ENCODE data around the gene TGFB1I1.
"Not testable (repeated sequence)": the region's sequence is repeated elsewhere in the genome, so short reads cannot be mapped to it uniquely, and the experiment has no call there.

TGFB1I1 gene

DNA sequence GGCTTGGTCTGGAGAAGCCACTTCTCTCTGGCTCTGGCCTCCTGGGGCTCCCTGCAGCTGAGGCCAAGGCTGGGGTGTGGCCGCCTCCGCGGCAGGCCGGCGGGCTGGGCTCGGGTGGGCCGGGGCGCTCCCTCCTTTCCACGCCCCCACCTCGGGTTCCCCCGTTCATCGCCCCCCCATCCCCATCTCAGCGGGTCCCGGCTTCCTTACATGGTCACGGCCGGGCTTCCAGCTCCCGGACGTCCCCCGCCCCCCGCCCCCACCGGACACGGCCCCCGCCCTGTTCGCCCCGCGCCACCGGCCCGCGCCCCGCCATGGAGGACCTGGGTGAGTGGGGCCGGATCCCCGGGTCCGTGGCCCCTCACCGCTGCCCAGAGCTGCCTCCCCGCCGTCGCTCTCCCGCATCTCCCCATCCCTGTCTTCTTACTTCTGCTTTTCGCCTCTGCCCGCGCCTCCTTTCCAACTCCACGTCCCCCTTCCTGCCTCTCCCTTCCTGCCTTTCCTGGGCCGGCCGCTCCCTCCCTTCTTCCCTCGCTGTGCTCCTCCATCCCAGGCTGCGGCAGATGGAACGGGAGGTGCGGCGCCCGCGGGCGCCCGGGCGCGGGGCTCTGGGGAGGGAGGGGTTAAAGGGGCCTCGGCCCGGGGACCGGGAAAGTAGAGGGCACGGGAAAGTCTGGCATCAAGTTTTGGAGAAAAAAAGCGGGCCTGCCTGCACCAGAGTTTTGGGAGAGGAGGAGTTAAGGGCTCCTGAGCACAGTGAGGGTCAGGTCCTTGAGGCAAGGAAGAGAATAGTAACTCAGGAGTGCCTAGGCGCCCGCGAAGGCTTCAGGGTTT lies at the start of gene TGFB1I1:
TGFB1I1 (plus strand) TSS at position 278 of the 834 bp plus-strand sequence; CDS start at position 315, 37 bp downstream.
- peak; percentile 16 for DNase-seq

DNA sequence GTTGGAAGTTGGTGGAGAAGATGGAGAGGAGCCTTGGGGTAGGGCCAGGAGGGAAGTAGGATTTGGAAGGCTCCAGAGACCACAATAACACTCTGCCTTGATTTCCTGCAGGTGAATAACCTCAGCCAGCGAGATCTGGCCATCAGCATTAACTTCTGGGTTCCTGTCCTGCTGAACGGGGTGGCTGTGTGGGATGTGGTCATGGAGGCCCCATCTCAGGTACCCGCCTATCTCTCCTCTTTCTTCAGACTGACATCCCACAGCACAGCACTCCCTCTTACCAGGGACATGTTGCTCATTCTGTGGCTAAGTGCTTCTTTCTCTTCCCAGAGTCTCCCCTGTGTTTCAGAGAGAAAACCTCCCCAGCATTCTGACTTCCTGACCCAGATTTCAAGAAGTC lies 48.7 kb upstream of the TGFB1I1 start:
- DNase-seq, result no peak

DNA sequence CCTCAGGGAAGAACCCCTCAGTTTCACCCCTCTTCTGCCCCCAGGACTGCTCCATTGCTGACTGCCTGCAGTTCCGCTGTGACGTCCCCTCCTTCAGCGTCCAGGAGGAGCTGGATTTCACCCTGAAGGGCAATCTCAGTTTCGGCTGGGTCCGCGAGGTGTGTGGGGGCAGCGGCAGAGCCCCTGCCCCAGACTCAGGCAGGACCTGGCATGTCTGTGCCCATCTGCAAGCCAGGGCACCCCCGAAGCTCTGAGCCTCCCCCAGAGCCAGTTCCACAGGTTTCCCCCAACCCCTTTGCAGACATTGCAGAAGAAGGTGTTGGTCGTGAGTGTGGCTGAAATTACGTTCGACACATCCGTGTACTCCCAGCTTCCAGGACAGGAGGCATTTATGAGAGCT lies 48.2 kb upstream of the TGFB1I1 start:
- no peak for DNase-seq

DNA sequence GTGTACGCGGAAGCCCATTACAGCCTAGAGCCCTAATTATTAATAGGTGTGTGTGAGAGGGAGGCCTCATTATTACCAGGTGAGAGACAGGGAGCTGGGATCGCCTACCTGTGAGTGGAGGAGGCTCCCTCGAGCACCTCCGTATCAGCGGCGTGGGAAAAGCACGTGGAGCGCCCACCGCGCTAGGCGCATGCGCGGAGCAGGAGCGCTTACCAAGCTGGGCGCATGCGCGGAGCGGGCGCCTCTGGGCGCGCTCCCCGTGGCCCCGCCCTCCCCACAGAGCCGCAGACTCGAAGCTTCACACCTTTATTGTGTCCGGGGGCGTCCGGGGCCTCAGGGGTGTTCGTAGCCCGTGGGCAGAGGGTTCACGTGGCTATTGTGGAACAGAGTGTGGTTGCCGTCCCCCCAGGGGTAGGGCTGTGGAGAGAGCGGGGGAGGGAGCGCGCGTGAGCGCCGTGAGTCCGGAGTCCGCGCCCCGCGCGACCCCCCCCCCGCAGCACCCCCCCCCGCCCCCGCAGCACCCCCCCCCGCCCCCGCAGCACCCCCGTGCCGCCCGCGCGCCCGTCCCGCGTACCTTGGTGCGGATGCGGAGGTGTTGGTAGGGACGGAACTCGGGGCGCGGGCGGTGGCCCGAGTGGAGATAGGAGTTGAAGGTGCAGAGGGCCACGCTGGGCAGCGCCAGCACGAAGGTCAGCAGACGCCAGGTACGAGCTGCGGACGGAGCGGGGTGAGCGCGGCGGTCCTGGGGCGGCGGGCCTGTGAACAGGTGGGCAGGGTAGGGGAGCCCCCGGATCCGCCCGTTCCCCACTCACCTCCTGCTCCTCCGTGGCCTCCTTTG lies 44.3 kb upstream of the TGFB1I1 start:
- DNase-seq, result no peak

DNA sequence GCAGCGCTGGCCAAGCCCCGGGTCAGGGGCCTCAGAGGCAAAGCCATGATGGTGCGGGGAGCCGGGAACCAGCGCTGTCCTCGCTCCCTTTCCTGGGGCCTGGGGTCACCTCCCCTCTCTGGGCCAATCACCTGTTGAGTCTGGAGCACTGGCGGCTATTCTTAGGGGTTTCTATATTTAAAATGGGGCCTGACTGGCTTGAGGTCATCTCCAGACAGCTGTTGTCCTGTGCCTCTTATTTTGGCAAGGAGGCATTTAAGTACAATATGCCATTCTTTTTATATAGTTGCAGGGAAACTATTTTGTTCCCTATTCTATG lies 43.7 kb upstream of the TGFB1I1 start, which contains the start of gene COX6A2:
COX6A2 (minus strand) TSS at position 82 of the 319 bp plus-strand sequence; CDS start at position 47, 35 bp downstream.
- no peak for DNase-seq

DNA sequence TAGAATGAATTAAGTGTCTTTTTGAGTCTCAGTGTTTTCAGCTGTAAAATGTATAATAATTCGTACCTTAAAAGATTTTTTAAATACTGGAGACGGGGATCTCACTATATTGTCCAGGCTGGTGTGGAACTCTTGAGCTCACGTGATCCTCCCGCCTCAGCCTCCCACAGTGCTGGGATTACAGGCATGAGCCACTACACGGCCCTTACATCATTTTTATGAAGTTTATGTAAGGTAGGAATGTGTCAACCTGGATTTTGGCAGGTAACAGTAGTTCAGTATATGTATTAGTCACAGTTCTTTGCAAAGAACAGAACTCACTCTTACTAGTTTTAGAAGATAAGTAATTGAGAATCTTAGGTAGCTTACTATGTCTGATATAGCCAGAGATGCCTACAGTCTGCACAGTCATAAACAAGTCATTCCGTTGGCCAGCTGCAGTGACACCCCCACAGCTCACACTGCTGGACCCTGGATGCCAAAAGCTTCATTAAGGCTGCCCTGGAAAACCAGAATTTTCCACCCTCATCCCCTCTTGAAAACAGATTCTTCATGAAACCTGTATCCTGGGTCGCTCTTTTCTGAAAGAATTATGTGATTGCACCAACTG lies 43.2 kb upstream of the TGFB1I1 start:
- DNase-seq, result no peak

DNA sequence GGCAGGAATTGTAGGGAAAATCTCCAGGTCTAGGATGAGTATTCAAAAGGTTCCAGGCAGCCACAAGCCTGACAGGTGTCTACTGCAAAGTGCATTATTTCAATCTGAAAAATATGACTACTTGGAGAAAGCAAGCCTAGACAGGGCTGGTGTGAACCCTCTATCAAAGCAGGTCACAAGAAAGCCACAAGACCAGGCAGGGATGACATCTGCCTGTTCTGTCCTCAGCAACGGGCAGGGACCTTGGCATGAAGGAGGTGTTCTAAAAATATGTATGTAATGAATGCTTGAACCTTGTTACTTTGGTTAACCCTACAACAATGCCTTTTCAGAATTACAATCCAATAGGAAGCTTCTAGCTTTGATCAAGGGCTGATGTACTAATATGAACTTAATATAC lies 42.6 kb upstream of the TGFB1I1 start:
- no peak for DNase-seq

DNA sequence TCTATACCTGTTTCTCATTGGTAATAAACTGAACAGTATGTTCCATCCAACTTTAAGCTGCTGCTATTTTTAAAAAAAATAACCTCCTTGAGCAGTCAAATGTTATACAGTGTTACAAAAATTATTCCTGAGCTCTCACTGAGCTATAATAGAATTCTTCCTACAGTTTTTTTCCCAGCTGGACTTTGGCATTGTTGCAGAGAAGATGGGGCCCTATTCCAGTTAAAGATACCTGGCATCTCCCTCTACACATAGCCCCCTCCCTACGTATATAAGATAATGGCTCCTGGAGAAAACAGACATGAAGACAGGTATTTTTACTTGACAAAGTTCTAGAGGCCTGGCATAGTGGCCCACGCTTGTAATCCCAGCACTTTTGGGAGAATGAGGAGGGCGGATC lies 42.2 kb upstream of the TGFB1I1 start:
- DNase-seq, result no peak

DNA sequence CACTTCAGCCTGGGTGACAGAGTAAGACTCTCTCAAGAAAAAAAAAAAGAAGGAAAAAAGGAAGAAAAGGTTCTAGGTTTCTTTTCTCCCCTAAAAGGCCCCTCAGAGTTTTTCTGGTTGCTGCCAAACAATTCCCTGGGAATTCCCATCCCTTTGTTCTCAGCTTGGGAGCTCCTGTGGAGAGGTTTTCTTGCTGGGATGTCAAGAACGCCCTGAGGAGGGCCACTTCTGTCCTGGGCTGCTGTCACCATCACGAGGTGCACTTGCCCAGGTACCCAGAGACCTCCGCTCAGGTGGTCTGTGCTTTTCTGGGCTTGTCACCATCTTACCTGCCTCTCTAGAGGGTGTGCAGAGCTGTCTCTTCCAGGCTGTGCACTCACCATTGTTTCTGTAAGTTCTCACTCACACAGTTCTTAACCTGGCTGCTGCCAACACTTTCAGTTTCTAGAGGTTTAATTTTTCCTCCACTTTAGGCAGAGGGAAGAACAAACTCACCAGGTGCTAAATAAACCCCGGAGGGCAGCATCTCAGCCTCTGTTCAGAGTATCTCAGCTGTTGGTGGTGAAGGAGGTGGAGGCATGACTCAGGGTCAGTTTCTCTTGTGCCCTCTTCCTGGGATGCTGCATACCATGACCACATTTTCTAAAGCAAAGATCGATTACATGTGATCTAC lies 41.4 kb upstream of the TGFB1I1 start:
- no peak for DNase-seq

DNA sequence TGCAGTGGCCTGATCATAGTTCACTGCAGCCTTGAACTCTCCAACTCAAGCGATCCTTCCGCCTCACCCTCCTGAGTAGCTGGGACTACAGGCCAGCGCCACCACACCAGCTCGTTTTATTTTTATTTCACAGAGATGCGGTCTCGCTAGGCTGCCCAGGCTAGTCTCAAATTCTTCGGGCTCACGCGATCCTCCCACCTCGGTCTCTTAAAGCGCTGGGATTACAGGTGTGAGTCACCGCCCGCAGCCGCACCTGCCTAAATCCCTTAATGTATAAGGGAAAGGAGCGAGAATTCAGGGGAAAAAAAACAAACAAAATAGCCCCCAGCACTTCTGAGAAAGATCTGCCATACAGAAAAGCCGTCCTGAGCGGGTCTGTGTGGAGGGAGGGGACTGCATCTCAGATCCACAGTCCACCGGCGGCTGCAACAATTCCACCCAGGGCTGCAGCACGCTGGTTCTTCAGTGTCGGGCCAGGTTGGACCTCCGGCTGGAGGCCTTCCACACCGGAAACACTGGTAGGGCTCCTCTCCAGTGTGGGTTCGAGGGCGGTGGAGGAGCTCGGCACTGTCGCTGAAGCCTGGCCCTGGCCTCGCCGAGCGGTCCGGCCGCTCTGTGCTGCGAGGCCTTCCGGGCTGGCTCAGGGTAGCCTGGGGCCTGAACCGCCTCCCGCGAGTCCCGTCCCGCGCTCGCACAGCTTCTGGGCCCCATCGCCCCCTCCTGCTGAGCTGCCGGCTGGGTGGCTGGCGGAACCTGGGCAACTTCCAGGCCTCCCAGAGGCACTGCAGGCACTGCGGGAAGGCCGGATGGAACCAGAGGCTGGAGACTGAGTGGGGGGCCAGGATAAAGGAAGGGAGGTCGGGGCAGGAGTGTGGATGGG lies 36.4 kb upstream of the TGFB1I1 start:
- no peak for DNase-seq

DNA sequence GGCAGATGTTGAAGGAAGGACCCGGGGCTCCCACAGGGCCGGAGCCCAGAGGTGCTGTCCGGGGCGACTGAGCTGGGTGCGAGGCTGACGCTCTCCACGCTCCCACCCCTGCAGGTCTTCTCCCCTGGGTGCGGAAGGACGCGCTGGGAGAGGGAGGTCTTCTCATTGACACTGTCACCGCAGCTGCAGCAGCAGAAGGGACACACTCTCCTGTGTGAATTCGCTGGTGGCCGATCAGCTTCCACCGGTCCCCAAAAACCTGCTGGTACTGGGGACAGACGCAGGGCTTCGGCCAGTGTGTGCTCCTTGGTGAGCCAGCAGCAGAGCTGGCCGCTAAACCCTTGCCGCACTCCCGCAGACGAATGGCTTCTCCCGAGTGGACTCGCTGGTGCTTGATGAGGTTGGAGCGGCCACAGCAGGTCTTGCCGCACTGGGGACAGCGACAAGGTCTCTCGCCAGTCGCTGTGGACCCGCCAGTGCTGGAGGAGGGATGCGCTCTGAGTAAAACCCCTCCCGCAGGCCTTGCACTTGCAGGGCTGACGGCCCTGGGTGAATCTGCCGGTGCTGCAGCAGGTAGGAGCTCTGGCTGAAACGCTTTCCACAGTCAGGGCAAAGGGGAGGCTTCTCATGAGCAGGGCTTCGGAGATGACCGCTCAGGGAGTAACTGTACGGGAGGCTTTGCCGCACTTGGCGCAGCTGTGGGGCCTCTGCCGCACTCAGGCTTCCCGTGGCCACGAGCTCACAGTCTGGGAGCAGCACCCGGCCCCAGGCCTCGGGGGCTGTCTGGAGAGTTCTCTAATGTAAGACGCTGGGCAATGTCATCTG lies 35.5 kb upstream of the TGFB1I1 start:
- no peak for DNase-seq

DNA sequence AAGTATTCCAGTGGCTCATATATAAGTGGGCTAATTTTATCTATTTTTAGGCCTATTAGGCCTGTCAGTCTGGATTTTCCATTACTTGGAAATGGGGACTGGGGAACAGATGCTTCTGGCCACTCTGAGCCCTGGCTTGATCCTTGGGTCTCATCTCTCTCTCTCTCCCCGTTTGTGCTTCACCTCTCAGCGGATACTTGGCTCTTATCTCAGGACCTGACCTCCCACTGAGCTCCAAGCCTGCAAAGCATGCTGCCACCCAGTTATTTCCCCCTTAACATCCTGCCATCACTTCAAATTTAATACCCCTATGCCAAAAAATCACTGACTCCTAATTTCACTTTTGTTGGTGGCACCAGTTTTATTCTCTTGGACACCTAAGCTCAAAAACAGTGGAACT lies 33.5 kb upstream of the TGFB1I1 start:
- no peak for DNase-seq

DNA sequence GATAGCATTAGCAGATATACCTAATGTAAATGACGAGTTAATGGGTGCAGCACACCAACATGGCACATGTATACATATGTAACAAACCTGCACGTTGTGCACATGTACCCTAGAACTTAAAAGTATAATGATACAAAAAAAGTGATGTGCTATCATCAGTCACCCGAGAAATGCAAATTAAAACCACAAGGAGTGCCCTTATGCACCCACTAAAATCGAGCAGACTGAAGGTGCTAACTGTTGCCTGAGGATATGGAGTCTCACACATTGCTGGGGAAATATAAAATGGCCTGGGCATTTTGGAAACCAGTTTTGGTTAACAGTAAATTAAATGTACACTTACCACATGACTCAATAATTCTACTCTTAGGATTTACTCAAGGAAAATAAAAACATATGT lies 32.9 kb upstream of the TGFB1I1 start:
- not testable (repeated sequence) for DNase-seq

DNA sequence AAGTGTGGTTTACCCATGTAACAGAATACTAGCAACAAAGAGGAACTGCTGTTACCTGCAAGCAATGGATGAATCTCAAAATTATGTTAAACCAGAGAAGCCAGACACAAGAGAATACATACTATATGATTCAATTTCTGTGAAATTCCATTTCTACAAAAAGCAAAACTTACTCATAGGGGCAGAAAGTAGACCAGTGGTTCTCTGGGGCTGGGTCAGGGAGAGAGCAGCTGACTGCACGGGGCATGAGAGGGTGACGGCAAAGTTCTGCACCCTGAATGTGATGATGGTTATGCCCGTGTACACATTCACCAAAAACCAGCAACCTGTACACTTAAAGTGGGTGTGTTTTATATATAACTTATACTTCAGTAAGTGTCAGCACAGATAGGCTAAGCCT lies 32.4 kb upstream of the TGFB1I1 start:
- DNase-seq, result no peak

DNA sequence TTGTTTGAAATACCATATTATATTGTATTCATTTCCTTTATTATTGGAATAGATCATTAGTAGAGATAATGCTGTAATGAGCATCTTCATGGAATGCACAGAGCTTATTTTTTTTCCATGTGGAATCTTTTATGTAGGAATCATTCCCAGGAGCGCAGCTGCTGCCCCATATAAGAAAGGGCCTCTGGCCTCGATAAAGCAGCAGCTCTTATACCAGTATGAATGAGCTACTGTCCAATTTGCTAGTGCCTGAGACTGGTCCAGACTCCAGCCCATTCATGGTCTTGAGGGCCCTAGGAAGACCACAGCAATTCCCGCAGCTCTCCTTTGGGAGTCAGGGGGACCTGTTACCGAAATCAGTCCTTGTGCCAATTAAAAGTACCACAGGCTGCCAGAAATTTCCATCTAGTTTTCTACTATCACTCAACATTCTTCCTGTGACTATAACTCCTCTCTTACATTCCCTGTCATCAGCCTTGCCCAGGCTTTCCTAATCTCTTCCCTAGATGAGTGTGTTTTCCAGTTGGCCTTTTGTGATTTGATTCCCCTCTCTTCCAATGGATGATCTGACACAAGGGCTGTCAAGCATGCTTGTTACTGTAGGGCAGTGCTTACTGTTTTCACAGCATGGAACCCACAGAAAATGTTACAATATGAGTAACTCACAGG lies 31.3 kb upstream of the TGFB1I1 start:
- no peak for DNase-seq

DNA sequence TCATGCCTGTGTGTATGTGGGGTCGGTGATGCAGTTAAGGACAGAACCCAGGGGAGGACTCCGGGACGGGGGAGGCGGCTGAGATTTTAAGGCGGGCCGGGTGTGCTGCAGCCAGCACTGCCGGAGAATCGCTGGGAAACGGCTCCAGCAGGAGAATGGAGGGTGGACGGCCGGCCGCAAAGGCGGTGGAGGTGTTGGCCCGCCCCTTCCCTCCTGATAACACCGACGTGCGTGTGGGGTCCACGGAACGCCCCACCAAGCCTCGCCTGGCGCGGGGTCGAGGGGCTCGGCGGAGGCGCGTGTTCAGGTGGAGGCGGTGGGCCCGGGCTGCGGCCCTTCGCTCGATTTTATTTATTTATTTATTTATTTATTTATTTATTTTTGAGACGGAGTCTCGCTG lies 30.0 kb upstream of the TGFB1I1 start:
- no peak for DNase-seq

DNA sequence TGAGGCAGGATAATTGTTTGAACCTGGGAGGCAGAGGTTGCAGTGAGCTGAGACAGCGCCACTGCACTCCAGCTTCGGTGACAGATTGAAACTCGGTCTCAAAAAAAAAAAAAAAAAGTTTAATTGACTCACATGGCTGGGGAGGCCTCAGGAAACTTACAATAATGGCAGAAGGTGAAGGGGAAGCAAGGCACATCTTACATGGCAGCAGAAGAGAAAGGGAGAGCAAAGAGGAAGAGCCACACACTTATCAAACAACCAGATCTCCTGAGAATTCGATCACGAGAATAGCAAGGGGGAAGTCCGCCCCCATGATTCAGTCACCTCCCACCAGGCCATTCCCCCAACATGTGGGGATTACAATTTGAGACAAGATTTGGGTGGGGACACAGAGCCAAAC lies 26.0 kb upstream of the TGFB1I1 start:
- not testable (repeated sequence) for DNase-seq

DNA sequence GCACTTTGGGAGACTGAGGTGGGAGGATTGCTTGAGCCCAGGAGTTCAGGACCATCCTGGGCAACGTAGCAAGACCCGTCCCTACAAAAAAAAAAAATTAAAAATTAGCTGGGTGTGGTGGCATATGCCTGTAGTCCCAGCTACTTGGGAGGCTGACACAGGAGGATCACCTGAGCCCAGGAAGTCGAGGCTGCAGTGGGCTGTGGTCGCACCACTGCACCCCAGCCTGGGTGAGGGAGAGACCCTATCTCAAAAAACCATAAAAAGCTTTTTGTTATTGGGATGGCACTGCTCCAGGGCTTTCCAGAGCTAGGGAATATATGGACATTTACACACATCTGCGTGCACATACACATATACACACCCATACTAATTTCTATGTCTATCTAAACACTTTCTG lies 20.8 kb upstream of the TGFB1I1 start:
- no peak for DNase-seq

DNA sequence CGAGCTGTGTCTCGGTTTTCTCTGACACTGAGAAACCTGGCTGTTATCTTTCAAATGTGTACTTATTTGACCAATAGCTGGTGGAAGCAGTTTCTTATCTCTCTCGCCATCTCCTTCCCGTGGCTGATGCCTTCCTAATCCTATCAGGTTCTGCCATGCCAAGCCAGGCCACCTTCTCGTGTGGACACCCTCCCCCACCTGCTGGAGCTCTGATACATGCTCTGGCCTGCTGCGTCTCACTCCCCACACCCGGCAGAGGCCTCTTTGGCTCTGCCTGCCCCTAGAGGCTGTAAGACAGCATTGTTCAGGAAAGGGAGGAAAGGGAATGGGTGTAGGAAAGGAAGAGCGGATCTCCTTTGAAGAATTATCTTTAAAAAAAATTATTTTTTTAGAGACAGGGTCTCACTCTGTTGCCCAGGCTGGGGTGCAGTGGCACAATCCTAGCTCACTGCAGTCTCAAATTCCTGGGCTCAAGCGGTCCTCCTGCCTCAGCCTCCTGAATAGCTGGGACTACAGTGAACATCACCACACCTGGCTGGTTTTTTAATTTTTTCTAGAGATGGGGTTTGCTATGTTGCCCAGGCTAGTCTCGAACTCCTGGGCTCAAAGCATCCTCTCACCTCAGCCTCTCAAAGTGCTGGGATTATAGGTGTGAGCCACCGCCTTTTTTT lies 20.1 kb upstream of the TGFB1I1 start:
- peak; percentile 56 for DNase-seq

DNA sequence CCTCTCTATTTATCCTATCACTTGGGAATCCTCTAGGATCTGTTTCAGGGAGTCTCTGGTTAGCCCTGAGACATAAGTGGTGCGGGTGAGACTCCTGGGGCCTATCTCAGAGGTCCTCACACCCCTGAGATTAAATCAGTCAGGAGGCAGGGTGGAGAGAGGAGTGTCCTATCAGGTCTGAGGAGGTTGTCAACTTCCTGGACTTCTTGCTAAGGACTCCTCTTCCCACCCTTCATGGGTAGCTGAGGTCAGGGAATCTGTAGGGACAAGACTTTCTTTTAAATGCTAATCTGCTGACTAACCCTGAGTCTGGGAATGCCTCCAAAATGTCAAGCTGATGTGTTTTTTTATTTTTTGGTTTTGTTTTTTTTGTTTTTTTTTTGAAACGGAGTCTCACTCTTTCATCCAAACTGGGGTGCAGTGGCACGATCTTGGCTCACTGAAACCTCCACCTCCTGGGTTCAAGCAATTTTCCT lies 19.3 kb upstream of the TGFB1I1 start:
- DNase-seq, result no peak

All from NCI-H345 (cell line).